ENCODE data around the gene FGFBP2.

Gene FGFBP2

DNA sequence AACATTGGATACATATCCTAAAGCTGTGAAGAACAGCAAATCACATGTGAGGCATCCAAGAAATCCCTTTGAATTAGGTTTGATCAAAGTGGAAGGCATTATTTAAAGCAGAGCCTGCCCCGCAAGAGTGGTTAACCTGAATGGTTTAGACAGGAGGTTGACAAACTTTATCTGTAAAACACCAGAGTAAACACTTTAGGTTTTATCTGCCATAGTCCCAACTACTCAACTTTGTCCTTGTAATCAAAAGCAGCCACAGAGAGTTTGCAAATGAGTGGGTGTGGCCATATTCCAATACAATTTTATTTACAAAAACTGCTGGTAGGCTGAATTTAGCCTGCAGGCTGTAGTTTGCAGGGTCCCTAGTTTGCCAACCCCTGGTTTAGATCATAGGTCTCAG lies 25.2 kb upstream of the FGFBP2 start:
- TF ChIP-seq, protein P1, sequence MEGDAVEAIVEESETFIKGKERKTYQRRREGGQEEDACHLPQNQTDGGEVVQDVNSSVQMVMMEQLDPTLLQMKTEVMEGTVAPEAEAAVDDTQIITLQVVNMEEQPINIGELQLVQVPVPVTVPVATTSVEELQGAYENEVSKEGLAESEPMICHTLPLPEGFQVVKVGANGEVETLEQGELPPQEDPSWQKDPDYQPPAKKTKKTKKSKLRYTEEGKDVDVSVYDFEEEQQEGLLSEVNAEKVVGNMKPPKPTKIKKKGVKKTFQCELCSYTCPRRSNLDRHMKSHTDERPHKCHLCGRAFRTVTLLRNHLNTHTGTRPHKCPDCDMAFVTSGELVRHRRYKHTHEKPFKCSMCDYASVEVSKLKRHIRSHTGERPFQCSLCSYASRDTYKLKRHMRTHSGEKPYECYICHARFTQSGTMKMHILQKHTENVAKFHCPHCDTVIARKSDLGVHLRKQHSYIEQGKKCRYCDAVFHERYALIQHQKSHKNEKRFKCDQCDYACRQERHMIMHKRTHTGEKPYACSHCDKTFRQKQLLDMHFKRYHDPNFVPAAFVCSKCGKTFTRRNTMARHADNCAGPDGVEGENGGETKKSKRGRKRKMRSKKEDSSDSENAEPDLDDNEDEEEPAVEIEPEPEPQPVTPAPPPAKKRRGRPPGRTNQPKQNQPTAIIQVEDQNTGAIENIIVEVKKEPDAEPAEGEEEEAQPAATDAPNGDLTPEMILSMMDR (conservative IDR thresholded peaks at IDR 0.05; ENCODE audit: low read depth, low read length): no peak
- H3K4me3 ChIP-seq (ENCODE audit: low read depth, low read length): no peak overlapping the region
- no peak for DNase-seq (ENCODE audit: low read depth)

DNA sequence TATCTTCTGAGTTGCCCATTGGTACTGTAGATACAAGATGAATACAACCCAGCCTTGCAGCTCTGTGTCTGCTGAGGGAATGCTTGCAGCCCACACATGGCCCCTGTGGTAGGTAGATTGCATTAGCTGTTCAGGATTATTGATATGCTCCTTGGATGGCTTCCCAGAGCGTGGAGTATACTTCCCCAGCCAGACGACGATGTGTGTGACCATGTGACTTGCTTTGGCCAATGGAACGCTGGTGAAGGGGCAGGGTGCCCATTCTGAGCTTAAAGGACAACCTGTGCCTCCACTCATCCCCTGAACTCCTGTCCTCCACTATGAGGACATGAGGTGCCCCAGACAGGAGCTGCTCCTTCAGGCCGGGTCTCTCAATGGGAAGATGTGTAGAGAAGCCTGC lies 23.9 kb upstream of the FGFBP2 start:
- no peak overlapping the region for H3K4me3 ChIP-seq (ENCODE audit: low read depth, low read length)
- no peak for DNase-seq (ENCODE audit: low read depth)
- TF ChIP-seq, protein P1 (conservative IDR thresholded peaks at IDR 0.05; ENCODE audit: low read depth, low read length): no peak

DNA sequence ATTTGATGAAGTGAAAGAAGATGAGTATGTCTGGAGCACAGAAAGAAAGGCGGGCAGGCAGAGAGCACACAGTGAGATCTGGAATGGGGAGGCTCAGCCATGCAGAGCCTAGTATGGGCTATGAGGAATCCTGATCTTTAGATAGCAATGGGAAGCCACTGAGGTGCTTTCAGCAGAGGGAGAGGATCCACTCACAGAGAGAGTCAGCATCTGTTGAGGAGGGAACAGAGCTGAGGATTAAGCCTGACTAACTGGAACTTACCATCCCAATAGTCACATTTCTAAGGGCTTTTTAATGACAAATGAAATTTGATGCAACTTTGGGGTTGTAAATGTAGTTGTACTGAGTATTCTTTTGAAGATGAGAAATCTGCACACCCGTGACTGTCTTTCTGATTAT lies 20.6 kb upstream of the FGFBP2 start:
- peak; percentile 14 for DNase-seq (ENCODE audit: low read depth)
- no peak overlapping the region for H3K4me3 ChIP-seq (ENCODE audit: low read depth, low read length)
- TF ChIP-seq, protein P1 (conservative IDR thresholded peaks at IDR 0.05; ENCODE audit: low read depth, low read length): no peak

DNA sequence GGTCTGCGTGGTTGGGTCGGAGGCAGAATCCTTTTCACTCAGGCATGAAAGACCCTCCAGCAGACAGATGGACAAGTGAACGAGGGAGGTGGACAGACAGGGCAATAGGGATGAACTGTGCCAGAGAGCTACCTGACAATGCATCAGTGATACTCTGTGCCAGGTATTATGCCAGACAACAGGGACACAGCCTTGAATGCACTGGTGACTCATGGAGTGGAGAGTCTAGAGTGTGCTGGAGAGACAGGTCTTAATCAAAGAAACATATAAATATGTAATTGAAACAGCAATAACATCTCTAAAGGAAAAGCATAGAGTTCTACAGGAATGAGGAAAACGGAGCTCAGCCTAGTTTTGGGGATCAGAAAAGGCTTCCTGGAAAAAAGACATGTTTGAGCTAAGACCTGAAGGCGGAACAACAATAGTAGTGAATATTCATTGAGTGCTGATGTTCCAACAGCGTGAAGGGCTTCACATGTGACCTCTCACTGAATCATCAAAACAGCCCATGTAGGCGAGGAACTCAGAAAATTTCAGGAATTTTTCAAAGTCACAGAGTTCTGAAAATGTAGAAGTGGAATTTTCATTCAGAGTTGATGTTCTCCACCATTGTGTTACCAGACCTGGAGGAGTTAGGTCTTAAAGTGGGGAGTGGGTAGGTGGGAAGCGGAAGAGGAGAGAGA lies 20.0 kb upstream of the FGFBP2 start:
- DNase-seq (ENCODE audit: low read depth): peak; percentile 78
- H3K4me3 ChIP-seq (ENCODE audit: low read depth, low read length): no peak overlapping the region
- TF ChIP-seq, protein P1 (conservative IDR thresholded peaks at IDR 0.05; ENCODE audit: low read depth, low read length): no peak

DNA sequence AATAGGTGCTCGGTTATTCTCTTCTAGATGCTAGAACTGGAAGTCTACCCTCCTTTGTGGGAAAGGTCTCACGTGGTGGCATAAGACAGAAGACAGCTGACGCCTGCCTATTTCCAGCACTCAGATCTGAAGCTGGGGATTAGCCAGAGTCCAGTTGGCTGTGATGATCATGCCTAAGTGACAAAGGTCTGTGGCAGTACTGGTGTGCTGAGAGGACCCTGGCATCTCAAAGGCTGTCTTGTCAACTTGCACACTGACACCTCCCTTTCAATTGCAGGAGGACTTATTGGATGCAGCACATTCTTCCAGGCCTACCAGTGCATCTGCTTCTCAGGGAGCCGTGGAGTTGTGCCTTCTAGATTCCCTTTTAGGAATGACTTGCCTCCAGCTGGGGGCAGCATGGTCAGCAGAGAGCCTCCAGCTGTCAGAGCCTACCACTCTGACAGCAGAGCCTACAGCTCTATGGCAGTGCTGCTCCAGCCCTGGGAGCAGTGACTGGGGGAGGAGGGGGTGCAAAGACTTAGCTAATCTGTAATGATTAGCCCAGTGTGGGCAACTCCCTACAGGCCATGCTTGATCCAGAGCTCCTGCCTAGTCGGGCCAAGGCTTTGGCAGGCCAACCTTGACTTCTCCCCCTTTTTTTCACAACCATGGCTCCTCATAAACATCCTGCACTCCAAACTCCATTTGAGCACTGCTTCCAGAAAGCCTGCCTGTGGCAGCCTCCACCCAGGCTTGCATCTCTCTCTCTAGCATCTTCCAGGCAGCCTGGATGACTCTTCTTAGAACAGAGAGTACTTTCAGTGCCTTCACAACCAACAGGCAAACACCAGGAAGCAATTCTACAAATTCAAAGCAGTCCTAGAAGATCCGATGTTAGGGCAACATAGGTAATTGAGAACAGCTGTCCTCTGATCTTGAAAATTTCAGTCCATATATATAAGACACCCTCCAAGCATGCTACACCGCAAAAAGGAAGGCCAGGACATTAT lies 13.8 kb upstream of the FGFBP2 start:
- DNase-seq (ENCODE audit: low read depth): peak; percentile 28
- TF ChIP-seq, protein P1 (conservative IDR thresholded peaks at IDR 0.05; ENCODE audit: low read depth, low read length): peak; percentile 19
- H3K4me3 ChIP-seq (ENCODE audit: low read depth, low read length): no peak overlapping the region

DNA sequence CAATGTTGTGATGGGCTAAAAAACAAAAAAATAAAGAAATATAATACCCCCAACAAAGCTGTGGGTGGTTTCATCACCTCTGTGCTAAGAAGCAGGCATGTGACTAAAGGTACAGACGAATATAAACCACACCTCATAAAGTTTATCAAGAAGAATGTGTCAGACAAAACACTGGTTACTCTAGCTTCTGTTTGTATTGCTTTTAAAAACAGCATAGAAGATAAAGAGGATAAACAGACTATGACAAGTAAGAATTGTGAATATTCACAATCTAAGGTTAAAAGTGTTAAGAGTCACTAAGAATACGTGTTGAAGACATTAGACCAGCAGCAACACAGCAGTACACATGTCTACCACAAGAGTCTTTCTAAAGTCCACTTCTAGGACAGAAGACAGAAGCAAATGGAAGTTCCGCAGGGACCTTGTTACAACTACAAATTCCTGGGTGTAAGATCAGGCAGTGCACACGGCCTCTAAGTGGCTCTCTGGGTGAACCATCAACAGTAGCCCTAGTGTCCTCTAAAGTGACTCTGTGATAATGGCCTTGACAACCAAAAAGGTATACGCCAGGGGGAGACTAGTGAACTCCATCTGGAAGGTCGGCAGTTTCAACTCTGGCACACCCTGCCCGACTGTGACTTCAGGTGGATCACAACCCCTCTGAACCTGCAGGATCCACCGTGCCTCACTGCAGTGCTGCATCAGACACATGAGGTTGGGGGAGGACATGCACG lies 8.3 kb upstream of the FGFBP2 start:
- H3K4me3 ChIP-seq (ENCODE audit: low read depth, low read length): no peak overlapping the region
- TF ChIP-seq, protein P1 (conservative IDR thresholded peaks at IDR 0.05; ENCODE audit: low read depth, low read length): no peak
- no peak for DNase-seq (ENCODE audit: low read depth)
